PC-9 (cell line): ENCODE data around the gene SEMA3B. TPM values are rescaled to one million over a fixed set of nuclear protein-coding genes. Genes with fewer than 3 reads are reported as not detected.
A peak's percentile ranks its signal among the peaks of the same experiment; 100 is the strongest.

Source experiments
- BruUV-seq: library from RNA; stranded (reverse); fragments of 400-500 nt; replicated peaks from 2 replicates; lab custom pipeline; 2021; lab: Mats Ljungman, UMichigan
- CTCF ChIA-PET: fragments of 300-600 bp; sonication (Branson Sonifier 250); formaldehyde crosslinking; loops from one replicate; lab custom pipeline; 2022; ENCODE audit warnings: antibody characterized with exemption; lab: Charles Lee
- POLR2A ChIA-PET: fragments of 300-600 bp; sonication (Branson Sonifier 250); formaldehyde crosslinking; loops from one replicate; lab custom pipeline; 2022; ENCODE audit warnings: antibody characterized with exemption; ENCODE audit not compliant: unreplicated experiment; lab: Charles Lee
- DNase-seq, 2 experiments: peaks; one replicate each; pipeline versions ENCODE4 v3.0.0 to v3.0.0-alpha.2; 2015 to 2022; ENCODE audit warnings: mixed read lengths in 1 of 2
- H2AFZ ChIP-seq: fragments of 200-600 bp; sonication (generic); 2 replicates; pipeline ENCODE4 v1.8.1; 2017; ENCODE audit warnings: antibody characterized with exemption
- H3F3A ChIP-seq: fragments of 200-600 bp; sonication (generic); 2 replicates; pipeline ENCODE4 v1.8.1; 2017; ENCODE audit warnings: antibody characterized with exemption, mild to moderate bottlenecking, low read depth; ENCODE audit not compliant: insufficient read depth
- H3K27ac ChIP-seq: fragments of 200-600 bp; sonication (generic); 2 replicates; pipeline ENCODE4 v1.6.1; 2016; ENCODE audit warnings: mixed run types
- H3K27me3 ChIP-seq: fragments of 200-600 bp; sonication (generic); 2 replicates; pipeline ENCODE4 v1.6.1; 2016; ENCODE audit warnings: low read depth, mixed run types; ENCODE audit not compliant: insufficient read depth
- H3K36me3 ChIP-seq: fragments of 200-600 bp; sonication (generic); 2 replicates; pipeline ENCODE4 v1.6.1; 2016; ENCODE audit warnings: low read depth, mixed run types
- H3K4me1 ChIP-seq: fragments of 200-600 bp; sonication (generic); replicated peaks from 2 replicates; pipeline ENCODE4 v1.6.1; 2016; ENCODE audit warnings: mixed run types; ENCODE audit not compliant: insufficient read depth
- H3K4me2 ChIP-seq: fragments of 200-600 bp; sonication (generic); 2 replicates; pipeline ENCODE4 v1.6.1; 2017; ENCODE audit warnings: mixed run types
- H3K4me3 ChIP-seq: fragments of 200-600 bp; sonication (generic); 2 replicates; pipeline ENCODE4 v1.6.1; 2016; ENCODE audit warnings: mixed run types
- H3K79me2 ChIP-seq: fragments of 200-600 bp; sonication (generic); 2 replicates; pipeline ENCODE4 v1.6.1; 2017; ENCODE audit warnings: low read depth, mixed run types
- H3K9me2 ChIP-seq: fragments of 200-600 bp; sonication (generic); 2 replicates; pipeline ENCODE4 v1.8.1; 2017; ENCODE audit warnings: mild to moderate bottlenecking; ENCODE audit not compliant: insufficient read depth
- H3K9me3 ChIP-seq: fragments of 200-600 bp; sonication (generic); 2 replicates; pipeline ENCODE4 v1.8.1; 2016; ENCODE audit warnings: low read depth; ENCODE audit not compliant: insufficient read depth
- H4K20me1 ChIP-seq: fragments of 200-600 bp; sonication (generic); 2 replicates; pipeline ENCODE4 v1.8.1; 2017; ENCODE audit not compliant: insufficient read depth
- CTCF ChIP-seq: fragments of 200-600 bp; sonication (generic); conservative IDR thresholded peaks from 2 replicates; pipeline ENCODE4 v1.6.1; 2017; ENCODE audit warnings: mixed run types, antibody characterized with exemption, mild to moderate bottlenecking, moderate library complexity
- EZH2 ChIP-seq: fragments of 200-600 bp; sonication (generic); IDR thresholded peaks from 2 replicates; pipeline ENCODE4 v1.8.0; 2017; ENCODE audit warnings: antibody characterized with exemption, low read depth
- intact Hi-C: fragments of 100-400 bp; cut with micrococcal nuclease; formaldehyde crosslinking; loops from one replicate; pipeline ENCODE4 v1.10.0; 2022; ENCODE audit not compliant: unreplicated experiment
- total RNA-seq: library from RNA; stranded (reverse); gene quantifications from 2 replicates; pipeline ENCODE4 v1.2.3, GENCODE V29; 2021

The SEMA3B gene
- total RNA-seq, 1 experiment from 2014 or later, result 52.4 TPM

- no peaks in the 10 kb centered on the region for H4K20me1 ChIP-seq
- intact Hi-C loops, result loop anchor here (2.0 kb wide), 1 partner anchor 33 kb away; no protein-coding TSS in a partner anchor
- BruUV-seq, result TSS peak; percentile 41
- H3K4me3 ChIP-seq, result peak overlapping the region; percentile 95
- H3F3A ChIP-seq, result peaks cover 9% of the 10 kb centered on the region; the same call in 1 of the 2 replicates
- H3K4me1 ChIP-seq, result peaks cover 20% of the 10 kb centered on the region
- H3K27ac ChIP-seq, result no peak overlapping the region
- no peaks in the 10 kb centered on the region for H3K9me3 ChIP-seq
- no peak overlapping the region for H2AFZ ChIP-seq
- CTCF ChIA-PET, result no interaction called here
- no peaks in the 10 kb centered on the region for H3K27me3 ChIP-seq
- no peaks in the 10 kb centered on the region for H3K9me2 ChIP-seq
- TF ChIP-seq CTCF (no peak), EZH2 (no peak)
- POLR2A ChIA-PET, result interaction anchor here (0.6 kb wide), 1 partner anchor 271 kb away, joined by 3 read pairs; the partner anchor contains the start of gene HEMK1
- no peaks in the 10 kb centered on the region for H3K36me3 ChIP-seq
- peak overlapping the region; percentile 94 for H3K4me2 ChIP-seq
- no peak for DNase-seq
- H3K79me2 ChIP-seq, result 0 out of 2 replicates have a peak, but pooled peaks cover 10% of the 10 kb centered on the region
These were observed 29.2 kb downstream of the SEMA3B start for GRCh38 chr3:50297896-50298725.

GRCh38 chr3:50298836-50299637 lies 30.1 kb downstream of the SEMA3B start, which contains the start of the genes HYAL3 and NAA80:
HYAL3 (minus strand) TSS chr3:50299405; CDS start chr3:50295602, 3,803 bp downstream.
NAA80 (minus strand) TSS chr3:50299405; CDS start chr3:50297463, 1,942 bp downstream.
- DNase-seq, result peak; percentile 94 to 99
- Histone ChIP-seq H3K4me2 (peak within 1 kb of the TSS; percentile 94), H3K36me3 (no peaks in the 10 kb centered on the region), H3K9me2 (no peaks in the 10 kb centered on the region), H3K79me2 (0 out of 2 replicates have a peak, but pooled peaks cover 10% of the 10 kb centered on the region), H4K20me1 (no peaks in the 10 kb centered on the region), H3K4me3 (peak within 1 kb of the TSS; percentile 95), H3K27me3 (no peaks in the 10 kb centered on the region), H2AFZ (peak within 1 kb of the TSS; percentile 94), H3K9me3 (no peaks in the 10 kb centered on the region), H3F3A (peaks cover 9% of the 10 kb centered on the region; the same call in 1 of the 2 replicates), H3K4me1 (peaks cover 20% of the 10 kb centered on the region), H3K27ac (peak within 1 kb of the TSS; percentile 76)
- ChIA-PET POLR2A (interaction anchor here (0.5 to 1.2 kb wide), 10 partner anchors 18 to 329 kb away, joined by 3 to 36 read pairs (median 6); partner anchors contain the start of genes SEMA3B and TUSC2), CTCF (interaction anchor here (0.5 to 0.9 kb wide), 6 partner anchors 19 to 270 kb away, joined by 3 to 9 read pairs (median 4); partner anchors contain the start of genes HEMK1 and TUSC2)
- TF ChIP-seq CTCF (no peak), EZH2 (no peak)
- BruUV-seq, result no TSS peak
- intact Hi-C loops, result loop anchor here (1.0 to 2.0 kb wide), 2 partner anchors 18 to 34 kb away; no protein-coding TSS in a partner anchor
